Breast epithelium (tissue), 3 donors: Measurements from ENCODE around the gene CENPB.

Source experiments
- CTCF ChIP-seq, 3 donors: fragments of 450-650 bp; IDR thresholded peaks; one replicate each; pipeline ENCODE4 v1.5.1; 2016 to 2017; ENCODE audit warnings: antibody characterized with exemption in 3 of 3, mild to moderate bottlenecking in 3 of 3, moderate library complexity in 3 of 3
- POLR2A ChIP-seq: fragments of 450-650 bp; IDR thresholded peaks from one replicate; pipeline ENCODE4 v1.6.1; 2016; ENCODE audit warnings: antibody characterized with exemption, mild to moderate bottlenecking, moderate library complexity
- POLR2AphosphoS5 ChIP-seq, 3 donors: sonication (generic); formaldehyde crosslinking; IDR thresholded peaks; one replicate each; pipeline ENCODE4 v1.6.1; 2017; ENCODE audit warnings: antibody characterized with exemption in 3 of 3

- TF ChIP-seq CTCF (IDR thresholded peaks at IDR 0.05) (peak in 2 of 3 donors; percentile 46 to 47), POLR2AphosphoS5 (IDR thresholded peaks at IDR 0.05) (no peak), POLR2A (no peak)
Measured at GRCh38 chr20:3768342-3769130, 18.0 kb downstream of the CENPB start.
